Posterior vena cava (tissue), 2 donors: ENCODE measurements around the gene CNR2. TPM values are rescaled to one million over a fixed set of nuclear protein-coding genes. Genes with fewer than 3 reads are reported as not detected.
"Not testable (repeated sequence)": the region's sequence is repeated elsewhere in the genome, so short reads cannot be mapped to it uniquely, and the experiment has no call there.

ENCODE experiments used
- DNase-seq: peaks from one replicate; pipeline ENCODE4 v3.0.0-alpha.2; 2020; ENCODE audit warnings: low spot score
- intact Hi-C, 2 donors: fragments of 100-400 bp; cut with DNase I; formaldehyde crosslinking; loops; one replicate each; pipeline versions ENCODE4 v1.14.1 to v1.14.2; 2022 to 2023
- total RNA-seq, 2 donors: library from RNA; stranded (reverse); fragmentation: NEBNext Ultra II Directional; extraction: Animal tissue kit (Norgen Biotek cat#: 25700); gene quantifications; one replicate each; pipeline ENCODE4 v1.2.1, GENCODE V29; 2021
- donor health status: DM: yes; HTN: yes; CAD: no.
- donor health status: DM: yes; HTN: yes; CAD: no.

CNR2 gene
- total RNA-seq, 2 donors from 2014 or later: 0.05 to 0.14 TPM

DNA sequence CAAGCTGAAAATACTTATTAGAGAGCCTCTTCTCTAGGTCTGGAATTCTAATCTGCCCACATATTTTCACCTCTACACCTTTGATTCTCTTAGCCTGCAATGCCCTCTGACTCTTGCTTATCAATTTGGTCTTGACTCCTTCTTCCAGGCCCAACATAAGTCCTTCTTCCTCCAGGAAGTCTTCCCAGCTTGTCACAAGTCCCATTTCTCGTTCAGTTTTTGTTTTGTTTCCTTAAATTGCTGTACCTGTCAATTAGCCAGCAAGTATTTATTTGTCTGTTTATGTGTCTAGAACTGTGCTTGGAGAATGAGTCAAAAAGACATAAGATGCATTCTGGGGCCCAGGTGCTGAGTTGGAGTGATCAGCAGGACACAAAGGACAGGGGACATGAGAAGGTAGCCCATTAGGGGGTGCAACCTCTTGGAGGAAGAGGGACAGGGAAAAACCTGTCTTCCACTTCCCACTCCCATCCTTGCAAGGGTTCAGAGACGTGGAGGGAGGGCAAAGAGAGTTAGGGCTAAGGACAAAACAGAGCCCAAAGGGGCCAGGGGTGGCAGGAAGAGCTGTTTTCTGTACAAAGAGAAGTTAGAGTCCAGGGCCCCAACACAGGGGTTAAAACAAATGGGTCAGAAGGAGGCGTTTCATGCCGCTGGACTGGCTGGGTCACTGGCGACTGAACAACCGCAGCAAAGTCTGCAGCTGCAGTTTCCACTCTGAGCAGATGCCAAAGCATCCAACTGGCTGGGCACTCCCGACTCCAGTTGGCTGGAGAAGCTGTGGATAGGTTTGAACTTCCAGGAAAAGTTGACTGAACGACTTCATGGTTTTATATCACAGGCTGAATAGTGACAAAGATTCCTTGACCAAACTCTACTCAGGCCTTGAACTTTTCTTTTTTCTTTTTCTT lies 10.7 kb upstream of the CNR2 start:
- DNase-seq: peak; percentile 91
- intact Hi-C loops: no loop called here

DNA sequence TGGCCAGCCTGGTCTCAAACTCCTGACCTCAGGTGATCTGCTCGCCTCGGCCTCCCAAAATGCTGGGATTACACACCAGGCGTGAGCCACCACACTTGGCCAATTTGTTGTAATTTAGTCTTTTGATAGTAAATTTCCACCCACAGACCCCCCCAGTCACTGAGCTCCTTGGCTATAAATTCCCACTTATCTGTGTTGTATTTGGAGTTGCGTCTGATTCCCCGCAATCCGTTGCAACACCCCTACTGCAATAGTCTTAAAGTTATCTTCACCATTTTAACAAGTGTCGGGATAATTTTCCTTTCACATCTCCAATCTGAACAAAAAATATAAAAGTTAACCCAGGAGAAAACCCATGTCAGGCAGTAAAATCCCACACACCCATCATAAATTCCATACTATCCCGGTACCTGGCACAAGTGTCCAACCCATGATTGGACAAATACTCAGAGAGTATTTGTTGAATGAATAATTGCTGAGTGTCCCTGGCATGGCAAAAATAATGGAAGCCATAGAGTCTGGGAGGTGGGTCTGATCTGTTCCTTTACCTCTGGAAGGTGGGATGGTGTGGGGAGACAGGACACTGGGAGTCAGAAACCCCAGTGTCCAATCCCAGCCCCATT lies 9.3 kb upstream of the CNR2 start:
- intact Hi-C loops: no loop called here
- DNase-seq: no peak

- peak; percentile 85 for DNase-seq
- intact Hi-C loops: loop anchor here in 1 of 2 donors (10.0 kb wide), 1 partner anchor 152 kb away; no protein-coding TSS in a partner anchor
Measured at GRCh38 chr1:23916209-23917131, 3.3 kb upstream of the CNR2 start.

DNA sequence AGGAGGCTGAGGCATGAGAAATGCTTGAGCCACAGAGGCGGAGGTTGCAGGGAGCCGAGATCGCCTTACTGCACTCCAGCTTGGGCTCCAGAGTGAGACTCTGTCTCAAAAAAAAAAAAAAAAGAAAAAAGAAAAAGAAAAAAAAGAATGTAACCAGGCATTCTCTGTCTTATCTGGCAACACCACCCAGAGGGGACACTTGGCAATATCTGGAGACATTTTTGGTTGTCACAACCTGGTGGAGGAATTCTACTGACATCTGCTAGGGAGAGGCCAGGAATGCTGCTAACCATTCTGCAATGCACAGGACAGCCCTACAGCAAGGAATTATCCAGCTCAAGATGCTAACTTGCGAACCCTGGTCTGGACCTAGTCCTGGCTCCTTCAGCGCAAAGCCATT lies 2.3 kb upstream of the CNR2 start:
- DNase-seq: no peak
- intact Hi-C loops: loop anchor here in 1 of 2 donors (10.0 kb wide), 1 partner anchor 151 kb away; no protein-coding TSS in a partner anchor

DNA sequence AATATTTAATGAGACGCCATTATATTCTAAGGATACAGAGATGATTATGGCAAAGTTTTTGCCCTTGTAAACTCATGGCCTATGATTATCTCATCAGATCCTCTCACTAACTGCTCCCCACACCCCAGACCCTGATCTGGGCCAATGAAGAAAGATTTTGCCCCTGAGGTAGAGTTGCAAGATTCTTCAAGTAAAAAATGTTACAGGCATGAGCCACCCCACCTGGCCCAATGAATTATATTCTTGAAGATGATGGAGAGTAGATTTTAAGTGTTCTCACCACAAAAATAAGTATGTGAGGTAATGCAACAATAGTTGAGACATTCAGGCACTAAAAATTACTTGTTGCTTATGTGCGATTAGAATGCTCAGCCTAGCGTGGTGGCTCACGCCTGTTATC lies 1.8 kb upstream of the CNR2 start:
- no peak for DNase-seq
- intact Hi-C loops: loop anchor here in 1 of 2 donors (10.0 kb wide), 1 partner anchor 150 kb away; no protein-coding TSS in a partner anchor

DNA sequence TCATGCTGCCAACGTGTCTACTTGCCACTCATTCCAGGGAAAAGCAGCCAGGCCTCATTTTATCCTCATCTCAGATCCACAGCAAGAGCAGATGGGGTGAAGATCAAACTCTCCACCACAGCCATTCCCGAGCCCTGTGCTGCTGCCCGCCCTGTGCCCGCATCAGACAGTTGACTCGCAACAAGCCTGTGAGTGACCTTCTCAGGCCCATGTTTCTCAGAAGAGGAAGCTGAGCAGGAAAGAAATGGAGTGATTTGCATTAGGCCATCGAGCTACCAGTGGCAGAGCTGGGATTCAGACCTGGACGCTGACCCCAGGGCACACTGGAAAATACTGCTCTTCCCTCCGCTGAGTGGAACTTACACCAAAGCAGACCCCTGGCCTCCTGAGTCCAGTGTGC lies 1.2 kb downstream of the CNR2 start:
- DNase-seq: no peak
- intact Hi-C loops: loop anchor here in 1 of 2 donors (10.0 kb wide), 1 partner anchor 147 kb away; no protein-coding TSS in a partner anchor

GRCh38 chr1:23910553-23911246 lies 2.5 kb downstream of the CNR2 start:
- DNase-seq: no peak
- intact Hi-C loops: loop anchor here in 1 of 2 donors (10.0 kb wide), 1 partner anchor 146 kb away; no protein-coding TSS in a partner anchor

- no peak for DNase-seq
- intact Hi-C loops: loop anchor here in 1 of 2 donors (10.0 kb wide), 1 partner anchor 145 kb away; no protein-coding TSS in a partner anchor
Measured at GRCh38 chr1:23910144-23910543, 3.0 kb downstream of the CNR2 start.

DNA sequence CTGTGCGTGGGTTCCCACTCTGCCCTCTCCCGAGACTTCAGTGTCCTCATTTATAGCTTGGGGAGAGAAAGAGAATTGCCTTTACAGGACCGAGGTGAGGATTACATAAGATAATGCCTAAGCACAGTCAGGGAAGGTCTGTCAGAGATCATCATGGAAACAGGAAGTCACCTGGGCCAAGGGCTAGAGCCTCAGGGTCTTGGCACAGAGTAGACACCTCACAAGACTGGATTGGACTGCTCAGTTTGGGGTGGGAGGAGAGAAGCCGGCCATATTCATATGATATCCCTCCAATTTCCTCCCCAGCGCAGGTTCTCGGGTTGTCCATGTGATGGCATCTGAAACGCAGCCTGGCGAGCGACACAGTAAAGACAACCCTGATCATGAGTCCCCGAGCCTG lies 3.8 kb downstream of the CNR2 start:
- intact Hi-C loops: no loop called here
- DNase-seq: no peak

DNA sequence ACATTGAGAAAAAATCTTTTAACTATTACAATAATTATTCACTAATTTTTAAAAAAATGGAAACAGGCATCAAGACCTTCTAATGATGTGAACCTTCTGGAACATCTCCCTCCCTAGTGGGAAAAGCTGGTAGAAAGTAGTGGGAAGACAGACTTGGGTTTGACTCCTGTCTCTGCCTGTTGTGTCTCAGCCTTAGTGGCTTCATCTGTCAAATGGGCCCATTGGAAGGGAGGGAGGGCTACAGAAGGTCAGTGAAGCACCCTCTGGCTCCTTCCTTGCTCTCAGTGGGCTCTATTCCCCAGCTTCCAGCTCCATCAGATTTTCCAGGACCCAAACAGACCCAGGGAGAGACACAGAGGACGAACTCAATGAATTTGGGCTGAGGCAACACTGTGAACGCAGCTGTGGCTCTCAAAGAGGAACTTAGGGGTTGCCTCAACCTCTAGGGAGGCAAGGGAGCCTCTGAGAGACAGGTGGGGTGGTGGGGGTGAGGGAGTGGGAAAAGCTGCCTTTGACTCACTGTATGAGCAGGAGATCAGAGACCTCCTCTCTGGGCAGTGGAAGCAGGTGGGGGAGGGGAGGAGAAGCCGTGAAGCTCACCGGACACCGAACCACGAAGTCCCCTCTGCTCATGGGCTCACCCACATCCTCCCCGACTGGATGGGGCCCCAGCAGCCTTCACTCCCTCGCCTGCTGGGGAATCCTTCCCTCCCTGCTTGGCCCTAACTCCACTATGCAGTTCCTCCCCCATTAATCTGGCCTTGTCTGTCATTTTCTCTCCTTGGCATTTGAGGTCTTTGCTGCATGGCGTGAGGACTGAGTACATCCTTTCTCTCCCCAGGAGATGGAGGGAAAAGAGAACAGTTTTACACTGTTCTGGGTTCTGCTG lies 4.5 kb downstream of the CNR2 start:
- intact Hi-C loops: no loop called here
- DNase-seq: no peak

- intact Hi-C loops: no loop called here
Measured at GRCh38 chr1:23906731-23907130, 6.4 kb downstream of the CNR2 start.

GRCh38 chr1:23905461-23906025 lies 7.6 kb downstream of the CNR2 start:
- intact Hi-C loops: no loop called here
- DNase-seq: no peak

More at GRCh38 chr1:23906731-23907130, 6.4 kb downstream of the CNR2 start:
- no peak for DNase-seq

DNA sequence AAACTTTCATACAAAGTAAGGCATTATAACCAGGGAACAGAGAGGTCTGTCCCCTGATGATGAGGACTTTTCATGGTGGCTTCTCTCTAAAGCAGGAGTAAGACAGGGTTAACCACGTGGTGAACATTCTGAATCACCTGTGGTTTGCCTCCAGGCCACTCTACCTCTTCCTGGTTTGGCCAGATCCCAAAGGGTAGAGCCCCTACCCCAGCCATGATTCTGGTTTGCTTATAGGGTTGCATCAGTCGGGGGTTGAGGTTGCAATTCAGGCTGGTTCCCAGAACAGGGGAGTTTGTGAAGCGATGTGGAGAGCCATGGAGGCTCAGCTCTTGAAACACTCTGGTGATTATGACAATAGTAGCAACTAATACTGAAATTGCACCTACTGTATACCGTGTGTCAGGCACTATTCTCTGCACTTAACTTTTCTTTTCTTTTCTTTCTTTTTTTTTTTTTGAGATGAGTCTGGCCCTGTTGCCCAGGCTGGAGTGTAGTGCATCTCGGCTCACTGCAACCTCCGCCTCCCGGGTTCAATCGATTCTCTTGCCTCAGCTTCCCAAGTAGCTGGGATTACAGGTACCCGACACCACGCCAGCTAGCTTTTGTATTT lies 8.3 kb downstream of the CNR2 start:
- intact Hi-C loops: no loop called here
- no peak for DNase-seq

DNA sequence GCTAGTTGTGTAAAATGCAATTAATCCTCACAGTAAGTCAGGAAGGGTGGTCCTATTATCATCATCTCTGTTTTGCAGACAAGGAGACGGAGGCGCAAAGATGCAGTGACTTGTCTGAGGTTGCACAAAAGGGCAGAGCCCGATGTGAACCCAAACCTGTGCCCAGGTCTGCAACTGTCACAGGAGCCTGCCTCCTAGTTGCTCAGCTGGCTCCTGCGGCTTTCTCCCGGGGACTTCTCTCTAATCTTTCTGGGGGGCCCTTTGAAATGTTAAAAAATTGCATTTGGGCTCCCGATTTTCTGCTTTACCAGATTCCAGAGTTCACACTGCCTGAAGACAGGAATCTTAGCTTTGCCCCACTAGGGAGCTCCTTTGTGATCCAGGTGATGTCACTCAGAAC lies 9.4 kb downstream of the CNR2 start:
- intact Hi-C loops: no loop called here
- DNase-seq: no peak

DNA sequence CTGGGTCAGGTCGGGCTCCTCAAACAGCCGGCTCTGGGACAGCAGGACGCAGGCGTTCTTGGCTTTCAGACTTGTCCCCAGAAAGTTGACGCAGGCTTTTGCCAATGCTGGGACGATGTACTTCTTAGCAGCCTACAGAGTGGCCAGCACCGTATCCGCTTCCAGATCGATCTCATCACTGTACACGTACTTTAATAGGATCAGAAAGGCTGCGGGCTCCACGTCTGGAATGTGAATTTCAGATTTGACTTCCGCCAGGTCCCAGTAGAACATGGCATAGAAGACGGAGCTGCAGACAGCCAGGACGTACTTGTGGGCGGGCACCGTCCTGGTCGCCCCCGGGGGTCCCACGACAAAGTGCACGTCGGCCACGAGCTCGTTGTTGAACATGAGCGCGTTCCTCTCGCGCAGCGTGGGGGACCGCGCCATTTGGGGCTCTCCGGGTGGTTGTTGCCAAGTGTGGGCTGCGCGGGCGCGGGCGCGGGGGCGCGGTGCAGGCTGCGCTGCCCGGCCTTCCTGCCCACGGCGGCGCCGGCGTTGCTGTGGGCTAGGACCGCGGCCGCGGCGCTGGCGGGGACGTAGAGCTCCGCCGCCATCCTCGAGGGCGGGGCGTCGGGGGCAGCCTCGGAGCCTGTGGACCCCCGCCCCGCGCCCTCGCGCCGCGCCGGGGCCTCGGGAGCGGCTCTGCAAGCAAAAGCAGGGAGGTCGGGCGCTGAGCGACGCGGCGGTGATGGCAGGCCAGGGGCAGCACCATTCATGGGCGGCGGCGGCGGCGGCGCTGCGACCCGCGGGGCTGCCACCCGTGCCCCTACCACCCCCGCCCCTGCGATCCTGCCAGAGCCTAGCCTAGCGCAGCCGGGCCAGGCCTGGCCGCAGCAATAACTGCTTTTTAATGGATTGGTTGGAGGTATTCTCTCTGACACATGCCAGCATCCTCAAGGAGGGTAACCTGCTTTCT lies 10.6 kb downstream of the CNR2 start:
- intact Hi-C loops: no loop called here
- DNase-seq: no peak

- intact Hi-C loops, DNase-seq: not testable (repeated sequence)
Measured at GRCh38 chr1:23900017-23900416, 13.1 kb downstream of the CNR2 start.
